Testis (tissue), 2 donors: ENCODE data around the gene VASN.

Source experiments
- CTCF ChIP-seq, 3 experiments: fragments of 450-650 bp in 2 of 3; fragments of 200-600 bp in 1 of 3; sonication (generic) in 1 of 3; IDR thresholded peaks; one replicate each; pipeline ENCODE4 v1.5.1; 2016 to 2019; ENCODE audit warnings: antibody characterized with exemption in 3 of 3, mild to moderate bottlenecking in 2 of 3, moderate library complexity in 1 of 3
- POLR2A ChIP-seq: fragments of 450-650 bp; IDR thresholded peaks from one replicate; pipeline ENCODE4 v1.6.1; 2017; ENCODE audit warnings: antibody characterized with exemption, mild to moderate bottlenecking, moderate library complexity

- TF ChIP-seq CTCF (IDR thresholded peaks at IDR 0.05) (no peak), POLR2A (no peak)
Observed at GRCh38 chr16:4365014-4365406, 6.6 kb upstream of the VASN start.
